Measurements from ENCODE around the gene SERPINA5. TPM values are rescaled to one million over a fixed set of nuclear protein-coding genes. Genes with fewer than 3 reads are reported as not detected.

SERPINA5 gene
- total RNA-seq, 1 experiment from 2014 or later: 2.2 TPM

DNA sequence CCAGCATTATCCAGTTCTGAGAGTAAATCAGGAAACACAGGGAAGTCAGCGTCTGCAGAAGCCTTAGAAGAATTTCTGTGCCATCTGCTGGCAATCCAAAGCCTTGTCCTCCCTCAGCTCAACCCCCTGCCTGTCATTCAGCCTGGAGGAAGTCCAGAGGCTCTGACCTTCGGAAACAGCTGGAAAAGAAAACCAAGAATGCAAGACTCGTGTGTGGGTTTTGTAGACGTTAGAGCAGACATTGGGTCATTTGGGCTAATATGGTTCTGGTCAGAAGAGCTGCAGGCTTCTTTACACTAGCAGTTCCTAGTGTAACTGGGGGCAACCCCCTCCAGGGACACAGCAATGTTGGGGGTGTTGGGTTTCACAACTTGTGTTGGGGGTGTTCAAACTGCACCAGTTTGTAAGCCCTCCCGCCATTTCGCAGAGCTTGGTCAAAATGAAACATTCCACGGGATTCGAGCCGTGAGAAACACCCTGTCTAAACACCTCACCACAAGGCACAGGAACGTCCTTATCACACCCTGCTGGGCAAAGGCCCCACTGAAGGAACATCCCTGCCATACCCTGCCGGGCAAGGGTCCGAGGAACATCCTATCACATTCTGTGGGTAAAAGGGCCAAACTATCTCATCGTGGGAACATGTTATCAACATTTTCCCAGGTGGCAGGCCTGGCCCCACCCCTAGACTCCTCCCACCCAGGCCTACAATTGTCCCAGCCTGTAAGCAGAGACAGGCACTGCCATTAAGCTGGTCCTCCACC is 41.0 kb upstream of the SERPINA5 start:
- Mint-ChIP-seq H3K36me3 (ENCODE audit: insufficient read depth, unreplicated experiment) (no peaks in the 10 kb centered on the region), H3K27ac (ENCODE audit: unreplicated experiment) (no peak overlapping the region), H3K27me3 (ENCODE audit: insufficient read depth, unreplicated experiment) (peaks cover 4% of the 10 kb centered on the region), H3K4me1 (ENCODE audit: low read depth, unreplicated experiment) (no peaks in the 10 kb centered on the region), H3K9me3 (ENCODE audit: unreplicated experiment) (no peaks in the 10 kb centered on the region), H3K4me3 (ENCODE audit: unreplicated experiment) (no peak overlapping the region)
- ChIA-PET CTCF (interaction anchor here (0.9 to 1.2 kb wide), 4 partner anchors 21 to 106 kb away, joined by 3 to 5 read pairs (median 4); partner anchors contain the start of gene SERPINA4), POLR2A (no interaction called here)
- no peaks in the 10 kb centered on the region for H3K4me1 ChIP-seq
- no peak overlapping the region for H3K4me3 ChIP-seq (ENCODE audit: low read depth, low read length)
- no TSS peak for BruUV-seq (replicated peaks)
- H3K9me3 ChIP-seq: no peaks in the 10 kb centered on the region
- H3K36me3 ChIP-seq (ENCODE audit: control insufficient read depth, insufficient read depth, low read length): no peaks in the 10 kb centered on the region
- intact Hi-C loops (cut with micrococcal nuclease; ENCODE audit: unreplicated experiment): loop anchor here (5.0 kb wide), 1 partner anchor 108 kb away; no protein-coding TSS in a partner anchor
- no peak for DNase-seq
- no peaks in the 10 kb centered on the region for H3K27me3 ChIP-seq (replicated peaks; ENCODE audit: control insufficient read depth, insufficient read depth, low read length)
- TF ChIP-seq, protein P1, sequence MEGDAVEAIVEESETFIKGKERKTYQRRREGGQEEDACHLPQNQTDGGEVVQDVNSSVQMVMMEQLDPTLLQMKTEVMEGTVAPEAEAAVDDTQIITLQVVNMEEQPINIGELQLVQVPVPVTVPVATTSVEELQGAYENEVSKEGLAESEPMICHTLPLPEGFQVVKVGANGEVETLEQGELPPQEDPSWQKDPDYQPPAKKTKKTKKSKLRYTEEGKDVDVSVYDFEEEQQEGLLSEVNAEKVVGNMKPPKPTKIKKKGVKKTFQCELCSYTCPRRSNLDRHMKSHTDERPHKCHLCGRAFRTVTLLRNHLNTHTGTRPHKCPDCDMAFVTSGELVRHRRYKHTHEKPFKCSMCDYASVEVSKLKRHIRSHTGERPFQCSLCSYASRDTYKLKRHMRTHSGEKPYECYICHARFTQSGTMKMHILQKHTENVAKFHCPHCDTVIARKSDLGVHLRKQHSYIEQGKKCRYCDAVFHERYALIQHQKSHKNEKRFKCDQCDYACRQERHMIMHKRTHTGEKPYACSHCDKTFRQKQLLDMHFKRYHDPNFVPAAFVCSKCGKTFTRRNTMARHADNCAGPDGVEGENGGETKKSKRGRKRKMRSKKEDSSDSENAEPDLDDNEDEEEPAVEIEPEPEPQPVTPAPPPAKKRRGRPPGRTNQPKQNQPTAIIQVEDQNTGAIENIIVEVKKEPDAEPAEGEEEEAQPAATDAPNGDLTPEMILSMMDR (IDR thresholded peaks at IDR 0.05; ENCODE audit: insufficient read depth in 1 of 2, low read depth in 1 of 2, low read length in 1 of 2, severe bottlenecking in 1 of 2, unreplicated experiment in 1 of 2): peak in 1 of 2 experiments; percentile 20

GRCh38 chr14:94541234-94541975 is 39.8 kb upstream of the SERPINA5 start:
- no TSS peak for BruUV-seq (replicated peaks)
- TF ChIP-seq, protein P1 (IDR thresholded peaks at IDR 0.05; ENCODE audit: insufficient read depth in 1 of 2, low read depth in 1 of 2, low read length in 1 of 2, severe bottlenecking in 1 of 2, unreplicated experiment in 1 of 2): no peak
- H3K4me3 Mint-ChIP-seq (ENCODE audit: unreplicated experiment): no peak overlapping the region
- H3K4me3 ChIP-seq (ENCODE audit: low read depth, low read length): no peak overlapping the region
- DNase-seq: no peak
- H3K9me3 Mint-ChIP-seq (ENCODE audit: unreplicated experiment): peaks cover 4% of the 10 kb centered on the region
- peaks cover 4% of the 10 kb centered on the region for H3K27me3 Mint-ChIP-seq (ENCODE audit: insufficient read depth, unreplicated experiment)
- no peak overlapping the region for H3K27ac Mint-ChIP-seq (ENCODE audit: unreplicated experiment)
- no peaks in the 10 kb centered on the region for H3K9me3 ChIP-seq
- no peaks in the 10 kb centered on the region for H3K36me3 Mint-ChIP-seq (ENCODE audit: insufficient read depth, unreplicated experiment)
- H3K36me3 ChIP-seq (ENCODE audit: control insufficient read depth, insufficient read depth, low read length): no peaks in the 10 kb centered on the region
- ChIA-PET POLR2A (no interaction called here), CTCF (interaction anchor here (1.0 to 1.2 kb wide), 3 partner anchors 20 to 107 kb away, joined by 3 to 5 read pairs (median 4); partner anchors contain the start of gene SERPINA4)
- no peaks in the 10 kb centered on the region for H3K27me3 ChIP-seq (replicated peaks; ENCODE audit: control insufficient read depth, insufficient read depth, low read length)
- H3K4me1 ChIP-seq: no peaks in the 10 kb centered on the region
- no peaks in the 10 kb centered on the region for H3K4me1 Mint-ChIP-seq (ENCODE audit: low read depth, unreplicated experiment)
- intact Hi-C loops (cut with micrococcal nuclease; ENCODE audit: unreplicated experiment): loop anchor here (5.0 kb wide), 1 partner anchor 109 kb away; no protein-coding TSS in a partner anchor

DNA sequence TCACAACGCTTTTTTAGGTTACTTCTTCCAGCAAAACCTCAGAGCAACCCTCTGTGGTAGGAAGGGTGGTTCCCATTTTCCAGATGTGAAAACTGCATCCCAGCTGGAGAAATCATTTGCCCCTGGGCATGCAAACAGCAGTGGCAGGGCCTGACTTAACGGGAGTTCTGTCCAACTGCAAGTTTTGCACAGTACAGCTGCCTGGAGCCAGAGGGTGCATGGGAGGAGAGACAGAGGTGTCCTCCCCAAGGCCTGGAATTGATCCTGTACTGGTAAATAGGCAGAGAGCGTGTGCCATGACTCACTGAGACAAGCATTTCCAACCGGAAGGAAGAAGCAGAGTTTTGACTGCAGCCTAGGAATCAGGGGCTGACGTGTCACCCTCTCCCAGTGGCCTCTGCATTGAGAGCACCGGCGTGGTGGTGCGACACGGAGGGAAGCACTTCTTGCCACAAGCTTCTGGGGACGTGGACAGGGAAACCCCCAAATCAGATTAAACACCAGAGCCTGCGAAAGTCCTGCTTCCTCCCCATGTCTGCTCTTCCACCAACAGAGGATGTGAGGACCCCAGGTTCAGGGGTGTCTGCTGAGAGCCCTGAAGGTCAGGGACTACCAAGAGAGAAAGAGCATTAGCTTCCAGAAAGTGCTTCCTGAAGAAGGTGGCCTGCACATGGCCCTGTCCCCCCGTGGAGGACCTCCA is 39.0 kb upstream of the SERPINA5 start:
- intact Hi-C loops (cut with micrococcal nuclease; ENCODE audit: unreplicated experiment): loop anchor here (5.0 kb wide), 1 partner anchor 110 kb away; no protein-coding TSS in a partner anchor
- no peak for DNase-seq
- Mint-ChIP-seq H3K4me1 (ENCODE audit: low read depth, unreplicated experiment) (no peaks in the 10 kb centered on the region), H3K36me3 (ENCODE audit: insufficient read depth, unreplicated experiment) (no peaks in the 10 kb centered on the region), H3K27ac (ENCODE audit: unreplicated experiment) (no peak overlapping the region), H3K27me3 (ENCODE audit: insufficient read depth, unreplicated experiment) (peaks cover 4% of the 10 kb centered on the region), H3K4me3 (ENCODE audit: unreplicated experiment) (no peak overlapping the region), H3K9me3 (ENCODE audit: unreplicated experiment) (peaks cover 11% of the 10 kb centered on the region)
- no peak overlapping the region for H3K4me3 ChIP-seq (ENCODE audit: low read depth, low read length)
- H3K36me3 ChIP-seq (ENCODE audit: control insufficient read depth, insufficient read depth, low read length): no peaks in the 10 kb centered on the region
- TF ChIP-seq, protein P1 (IDR thresholded peaks at IDR 0.05; ENCODE audit: insufficient read depth in 1 of 2, low read depth in 1 of 2, low read length in 1 of 2, severe bottlenecking in 1 of 2, unreplicated experiment in 1 of 2): no peak
- ChIA-PET CTCF (no interaction called here), POLR2A (no interaction called here)
- no peaks in the 10 kb centered on the region for H3K4me1 ChIP-seq
- H3K27me3 ChIP-seq (replicated peaks; ENCODE audit: control insufficient read depth, insufficient read depth, low read length): no peaks in the 10 kb centered on the region
- BruUV-seq (replicated peaks): no TSS peak
- H3K9me3 ChIP-seq: no peaks in the 10 kb centered on the region
